ENCODE measurements around the gene CDC123.
A peak's percentile ranks its signal among the peaks of the same experiment; 100 is the strongest.
"Not testable (repeated sequence)": the region's sequence is repeated elsewhere in the genome, so short reads cannot be mapped to it uniquely, and the experiment has no call there.

The CDC123 gene

GRCh38 chr10:12193193-12193592 lies 2.8 kb upstream of the CDC123 start:
- no peak for DNase-seq

- DNase-seq: peak in 3 of 5 experiments; percentile 17 to 70 (median 20)
Measured at GRCh38 chr10:12194752-12195271, 1.2 kb upstream of the CDC123 start.

- no peak for DNase-seq
Measured at GRCh38 chr10:12195281-12195602, 746 bp upstream of the CDC123 start.

DNA sequence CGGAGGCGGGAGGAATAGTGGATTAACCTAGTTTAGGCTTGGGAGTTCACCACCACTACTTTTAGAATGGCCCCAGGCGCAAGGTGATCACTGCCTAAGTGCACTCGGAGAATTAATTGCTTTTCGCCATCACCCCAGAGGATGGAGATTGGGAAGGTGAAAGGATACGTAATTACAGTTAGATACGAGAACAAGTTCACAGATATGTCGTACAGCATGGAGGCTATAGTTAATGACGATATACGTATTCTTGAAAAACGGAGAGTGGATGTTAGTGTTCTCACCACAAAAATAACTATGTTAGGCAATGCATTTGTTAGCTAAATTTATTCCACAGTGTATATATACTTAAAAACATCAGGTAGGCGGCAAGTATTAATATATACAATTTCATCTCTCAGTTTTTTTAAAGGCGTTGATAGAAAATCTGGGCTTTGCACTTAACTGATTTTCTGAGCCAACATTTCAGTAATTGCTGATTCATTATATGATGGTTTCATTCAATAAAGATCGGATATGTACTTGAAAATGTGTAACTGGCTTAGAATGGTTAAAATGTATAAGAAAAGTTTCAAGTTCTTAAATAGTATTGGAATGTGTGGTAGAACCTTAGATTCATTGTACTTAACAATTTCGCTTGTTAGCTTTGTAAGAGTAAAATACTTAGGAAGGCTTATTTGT lies 683 bp downstream of the CDC123 start:
- DNase-seq: peak in 1 of 5 experiments; percentile 31

- peak in 1 of 5 experiments; percentile 87 for DNase-seq
Measured at GRCh38 chr10:12198156-12198555, 2.2 kb downstream of the CDC123 start.

DNA sequence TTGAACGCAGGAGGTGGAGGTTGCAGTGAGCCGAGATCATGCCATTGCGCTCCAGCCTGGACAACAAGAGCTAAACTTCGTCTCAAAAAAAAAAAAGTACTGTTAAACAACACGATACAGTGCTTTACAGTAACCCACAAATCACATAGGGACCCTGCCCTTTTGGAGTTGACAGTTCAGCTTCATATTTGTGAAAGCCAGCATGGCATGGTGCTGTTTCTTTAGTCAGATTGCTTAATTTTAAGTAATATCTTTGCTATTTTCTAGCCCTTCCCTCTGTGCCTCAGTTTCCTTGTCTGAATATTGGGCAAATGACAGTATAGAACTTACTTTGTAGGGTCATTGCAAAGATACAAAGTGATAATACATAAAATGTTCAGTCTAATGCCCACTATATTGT lies 4.9 kb downstream of the CDC123 start:
- no peak for DNase-seq

GRCh38 chr10:12201543-12201942 lies 5.6 kb downstream of the CDC123 start:
- peak in 1 of 5 experiments; percentile 79 for DNase-seq

DNA sequence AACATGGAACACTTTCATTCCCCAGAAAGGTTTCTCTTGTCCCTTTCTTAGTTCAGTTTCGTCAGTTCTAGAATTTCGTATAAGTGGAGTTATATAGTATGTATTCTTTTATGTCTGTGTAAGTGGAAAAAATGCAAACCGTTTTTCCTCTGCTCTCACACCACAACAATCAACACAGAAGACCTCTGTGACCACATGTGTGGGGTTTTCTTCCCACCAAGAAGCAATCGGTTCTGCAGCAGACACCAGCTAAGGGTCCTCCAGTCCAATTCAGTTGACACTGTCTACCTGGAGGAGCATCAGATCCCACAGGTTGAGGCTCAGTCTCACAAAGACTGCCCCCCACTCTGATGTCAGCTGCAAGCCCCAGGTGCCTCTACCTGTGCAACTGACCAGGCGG lies 6.2 kb downstream of the CDC123 start:
- peak in 1 of 5 experiments; percentile 40 for DNase-seq

DNA sequence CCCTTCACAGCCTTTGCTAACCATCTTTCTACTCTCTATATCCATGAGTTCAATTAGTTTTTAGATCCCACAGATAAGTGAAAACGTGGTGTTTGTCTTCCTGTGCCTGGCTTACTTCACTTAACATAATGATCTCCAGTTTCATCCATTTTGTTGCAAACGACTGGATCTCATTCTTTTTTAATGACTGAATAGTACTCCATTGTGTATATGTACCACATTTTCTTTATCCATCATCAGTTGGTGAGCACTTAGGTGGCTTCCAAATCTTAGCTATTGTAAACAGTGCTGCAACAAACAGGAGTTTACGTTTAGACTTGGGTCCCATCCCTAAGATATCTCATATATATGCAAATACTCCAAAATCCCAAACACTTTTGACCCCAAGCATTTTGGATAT lies 9.1 kb downstream of the CDC123 start:
- no peak for DNase-seq

- no peak for DNase-seq
Measured at GRCh38 chr10:12207114-12207513, 11.1 kb downstream of the CDC123 start.

DNA sequence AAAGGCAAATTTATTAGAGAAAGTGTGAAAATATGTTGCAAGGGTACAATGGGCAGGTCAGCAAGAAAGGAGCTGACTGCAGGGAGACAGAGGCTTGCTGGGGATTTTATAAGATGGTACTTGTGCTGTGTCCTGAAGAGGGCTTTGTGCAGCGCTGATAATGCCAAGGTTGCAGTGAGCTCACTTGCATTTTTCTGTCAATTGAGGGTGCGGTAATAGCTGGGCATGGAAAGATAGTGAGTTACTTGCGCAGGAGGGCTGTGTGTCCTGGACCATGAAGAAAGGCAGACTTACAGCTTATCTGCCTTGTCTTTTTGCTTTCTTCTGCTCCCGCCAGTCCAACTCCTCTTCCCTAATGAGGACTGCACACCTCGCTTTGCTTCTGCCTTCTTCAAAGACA lies 12.5 kb downstream of the CDC123 start:
- no peak for DNase-seq

DNA sequence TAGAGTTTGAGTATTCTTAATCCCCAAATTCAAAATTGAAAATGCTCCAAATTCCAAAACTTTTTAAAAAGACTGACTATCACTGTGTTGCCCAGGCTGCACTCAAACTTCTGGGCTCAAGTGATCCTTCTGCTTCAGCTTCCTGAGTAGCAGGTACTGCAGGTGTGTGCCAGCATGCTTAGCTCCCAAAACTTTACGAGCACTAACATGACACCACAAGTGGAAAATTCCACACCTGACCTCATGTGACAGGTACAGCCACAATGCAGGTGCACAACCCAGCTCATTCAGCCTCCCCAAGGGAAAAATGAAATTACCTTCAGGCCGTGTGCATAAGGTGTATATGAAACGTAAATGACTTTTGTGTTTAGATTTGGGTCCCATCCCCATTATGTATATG lies 16.5 kb downstream of the CDC123 start:
- no peak for DNase-seq

GRCh38 chr10:12213621-12214020 lies 17.6 kb downstream of the CDC123 start:
- DNase-seq: no peak

DNA sequence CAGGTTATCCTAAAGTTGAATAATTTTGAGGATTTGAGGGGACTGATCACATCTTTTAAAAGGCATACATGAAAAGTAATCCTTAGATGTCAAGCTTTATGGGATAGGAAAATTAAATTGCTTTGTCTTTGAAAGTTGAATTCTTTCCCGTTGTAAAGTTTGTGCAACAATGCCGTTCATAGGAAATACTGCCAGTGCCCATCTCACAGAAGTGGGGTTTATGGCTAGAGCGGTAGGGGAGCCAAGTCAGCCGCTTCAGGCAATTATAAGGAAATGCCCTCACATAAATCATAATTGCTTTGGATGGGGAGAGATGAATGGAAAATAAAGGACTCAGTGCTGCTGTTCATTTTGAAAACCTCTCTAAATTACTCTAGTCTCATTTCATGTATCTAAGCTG lies 18.1 kb downstream of the CDC123 start:
- no peak for DNase-seq

DNA sequence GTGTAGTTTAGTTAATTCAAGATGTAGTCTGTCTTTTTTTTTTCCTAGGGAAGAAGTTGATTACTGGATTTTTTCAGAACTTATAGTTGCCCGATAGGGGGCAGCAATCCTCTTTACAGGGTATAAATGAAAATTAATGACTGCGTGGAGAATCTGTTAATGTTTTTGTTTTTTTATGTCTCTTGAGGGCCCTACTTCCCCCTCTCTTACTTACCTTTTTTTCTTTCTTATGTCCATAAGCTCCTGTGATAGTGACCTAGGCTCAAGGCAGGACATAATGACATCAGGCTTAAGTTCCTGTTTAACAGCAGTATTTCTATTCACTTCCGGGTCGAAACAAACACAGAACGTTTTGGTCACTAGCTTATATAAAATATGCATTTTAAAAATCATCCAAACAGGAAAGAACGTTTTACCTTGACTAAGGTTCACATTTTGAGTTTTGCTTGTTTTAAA lies 18.8 kb downstream of the CDC123 start:
- DNase-seq: peak in 2 of 5 experiments; percentile 16 to 59

GRCh38 chr10:12218991-12219390 lies 23.0 kb downstream of the CDC123 start:
- no peak for DNase-seq

DNA sequence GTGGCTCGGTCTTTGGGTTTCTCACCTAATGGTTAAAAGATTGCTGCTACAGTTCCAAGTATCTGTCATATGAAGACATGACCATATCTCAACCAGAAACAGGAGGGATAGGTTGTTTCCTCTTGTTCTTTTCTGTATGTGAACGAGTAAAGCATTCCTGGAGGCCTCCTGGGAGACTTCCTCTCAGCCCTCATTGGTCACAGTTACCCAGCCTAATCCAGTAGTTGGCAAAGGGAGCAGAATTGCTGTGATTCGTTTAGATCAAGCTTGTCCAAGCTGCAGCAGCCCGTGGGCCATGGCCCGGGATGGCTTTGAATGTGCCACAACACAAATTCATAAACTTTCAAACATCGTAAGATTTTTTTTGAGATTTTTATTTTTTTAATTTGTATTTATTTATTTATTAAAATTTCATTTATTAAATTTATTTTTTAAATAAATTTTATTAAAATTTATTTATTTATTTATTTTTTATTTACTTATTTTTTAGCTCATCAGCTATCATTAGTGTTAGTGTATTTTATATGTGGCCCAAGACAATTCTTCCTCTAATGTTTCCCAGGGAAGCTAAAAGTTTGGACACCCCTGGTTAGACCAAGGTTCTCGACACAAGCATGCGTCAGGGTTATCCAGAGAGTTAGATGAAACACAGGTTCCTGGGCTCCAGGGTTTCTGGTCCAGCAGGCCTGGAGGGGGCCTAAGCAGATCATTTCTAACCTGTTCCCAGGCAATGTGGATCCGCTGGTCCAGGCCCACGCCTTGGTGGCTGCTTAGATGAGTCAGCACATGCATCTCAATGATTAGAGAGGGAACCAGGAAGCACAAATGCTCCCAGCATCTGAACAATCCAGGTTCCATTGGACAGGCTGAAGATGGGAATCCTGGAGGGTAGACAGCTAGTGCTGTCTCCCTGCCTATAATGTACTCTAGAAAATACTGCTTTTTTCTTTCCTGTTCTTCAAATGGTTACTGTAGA lies 25.6 kb downstream of the CDC123 start:
- DNase-seq: no peak

DNA sequence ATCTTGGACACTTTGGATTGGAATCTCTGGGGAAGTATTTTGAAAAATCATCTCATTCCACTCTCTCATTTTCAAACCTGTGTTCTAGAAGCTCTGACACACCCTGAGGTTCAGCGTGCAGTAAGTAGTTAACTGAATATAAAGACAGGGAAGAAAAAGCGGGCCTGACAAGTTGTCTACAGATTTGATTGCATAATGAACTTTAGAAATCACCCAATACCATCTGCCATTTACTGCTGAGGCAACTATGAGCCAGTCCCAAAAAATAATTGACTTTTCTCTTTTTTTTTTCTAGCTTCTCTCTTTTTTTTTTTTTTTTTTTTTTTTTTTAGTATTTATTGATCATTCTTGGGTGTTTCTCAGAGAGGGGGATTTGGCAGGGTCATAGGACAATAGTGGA lies 29.5 kb downstream of the CDC123 start:
- DNase-seq: no peak

- DNase-seq: not testable (repeated sequence)
Measured at GRCh38 chr10:12226438-12226837, 30.4 kb downstream of the CDC123 start.

GRCh38 chr10:12228851-12229250 lies 32.9 kb downstream of the CDC123 start:
- no peak for DNase-seq

DNA sequence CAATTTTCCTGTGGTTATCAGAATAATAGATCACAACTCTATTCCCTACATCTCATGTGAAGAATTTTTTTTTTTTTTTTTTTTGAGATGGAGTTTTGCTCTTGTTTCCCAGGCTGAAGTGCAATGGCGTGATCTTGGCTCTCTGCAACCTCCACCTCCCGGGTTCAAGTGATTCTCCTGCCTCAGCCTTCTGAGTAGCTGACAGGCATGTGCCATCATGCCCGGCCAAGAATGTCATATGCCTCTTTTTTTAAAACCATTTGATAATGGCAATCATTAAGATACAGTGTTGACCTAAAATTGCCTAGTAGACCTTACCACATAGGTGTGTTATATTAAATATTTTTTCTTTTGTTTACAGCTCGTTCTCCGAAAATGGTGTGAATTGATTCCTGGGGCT lies 38.7 kb downstream of the CDC123 start:
- not testable (repeated sequence) for DNase-seq

DNA sequence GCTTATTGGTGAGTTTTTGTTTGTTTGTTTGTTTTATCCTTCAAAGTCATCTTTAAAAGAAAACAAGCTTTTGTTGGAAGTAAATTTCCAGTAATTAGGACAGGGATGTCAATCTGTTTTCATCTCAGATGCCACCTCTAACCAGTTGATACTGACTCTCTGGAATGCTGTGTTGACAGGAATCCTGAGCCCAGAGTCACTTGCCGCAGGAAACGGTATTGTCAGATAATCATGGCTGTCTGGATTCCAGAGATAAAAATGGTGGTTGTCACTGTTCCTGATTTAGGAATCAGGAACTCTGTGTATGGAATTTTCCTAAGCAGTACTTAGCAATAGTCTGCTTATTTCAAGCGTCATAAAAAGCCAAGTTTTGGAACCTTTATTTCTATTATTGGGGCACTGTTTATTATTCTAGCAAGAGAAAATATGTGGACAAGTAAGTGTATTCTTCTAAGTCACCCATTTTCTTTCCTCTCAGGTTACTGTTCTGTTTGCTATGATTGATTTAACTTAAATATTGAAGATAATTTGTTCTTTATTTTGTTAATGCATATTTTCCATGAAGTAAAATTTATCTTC lies 39.2 kb downstream of the CDC123 start:
- no peak for DNase-seq

DNA sequence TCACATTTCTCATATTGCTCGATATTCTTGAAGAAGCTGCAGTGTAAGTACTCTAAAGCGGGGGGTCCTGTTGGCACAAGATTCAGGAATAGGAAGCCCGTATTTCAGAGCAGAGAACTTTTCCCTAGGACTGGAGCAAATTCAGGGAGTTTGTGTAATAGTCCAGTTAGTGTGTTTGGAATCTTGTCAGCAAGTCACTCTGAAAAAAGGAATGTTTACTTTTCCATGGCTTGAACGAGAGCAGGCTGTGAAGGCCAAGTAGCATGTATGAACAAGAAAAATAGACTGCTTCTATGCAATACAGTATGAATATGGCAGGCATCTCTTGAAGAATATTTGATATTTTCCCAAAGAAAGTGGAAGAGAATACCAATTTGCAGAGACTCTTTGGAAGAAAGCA lies 39.8 kb downstream of the CDC123 start:
- DNase-seq: no peak

All from T-helper 2 cell (primary cell).